Measurements from ENCODE around the gene ICAM3. TPM values are rescaled to one million over a fixed set of nuclear protein-coding genes. Genes with fewer than 3 reads are reported as not detected.
"Not testable (repeated sequence)": the region's sequence is repeated elsewhere in the genome, so short reads cannot be mapped to it uniquely, and the experiment has no call there.

Gene ICAM3
- polyA plus RNA-seq, 10 donors: 4.5 to 15.8 (median 6.0) TPM

DNA sequence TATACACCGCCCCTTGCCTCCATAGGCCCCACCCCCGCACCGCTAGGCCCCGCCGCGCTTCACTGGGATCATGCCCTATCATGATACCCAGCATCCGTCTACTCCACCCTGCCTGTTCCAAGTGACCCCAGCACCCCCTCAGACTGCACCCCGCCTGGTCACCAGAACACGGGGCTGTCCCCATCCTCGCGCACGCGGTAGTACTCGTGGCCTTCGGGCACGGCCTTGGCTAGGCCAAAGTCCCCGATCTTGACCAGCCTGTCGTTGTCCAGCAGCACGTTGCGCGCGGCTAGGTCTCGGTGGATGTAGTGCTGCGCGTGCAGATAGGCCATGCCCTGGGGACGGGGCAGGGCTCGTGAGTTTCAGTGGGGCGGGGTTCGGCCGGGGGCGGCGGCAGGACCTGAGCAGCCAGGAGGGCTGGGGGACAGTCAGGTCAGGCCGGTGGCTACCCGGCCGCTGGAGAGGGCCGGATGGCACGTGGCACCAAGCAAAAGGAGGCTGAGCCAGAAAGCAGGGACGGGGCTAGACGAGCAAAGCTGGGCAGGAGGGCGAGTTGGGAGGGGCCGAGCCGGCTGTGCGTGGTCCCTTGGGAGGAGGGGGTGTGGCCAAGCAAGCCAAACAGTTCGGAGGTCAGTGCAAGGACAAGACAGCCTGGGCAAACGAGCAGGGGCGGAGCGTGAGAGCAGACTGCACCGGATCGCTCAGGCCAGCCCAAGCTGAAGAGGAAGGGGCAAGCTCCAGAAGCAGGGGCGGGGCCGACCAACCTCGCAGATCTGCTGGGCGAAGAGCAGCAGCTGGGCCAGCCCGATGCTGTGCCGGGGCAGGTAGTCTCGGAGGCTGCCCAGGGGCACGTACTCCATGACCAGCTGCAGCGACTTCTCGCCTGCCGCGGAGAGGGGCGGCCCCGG is 13.6 kb upstream of the ICAM3 start:
- peak; percentile 24 to 75 (median 54) for DNase-seq

GRCh38 chr19:10346509-10346908 is 7.1 kb upstream of the ICAM3 start:
- no peak for DNase-seq

- no peak for DNase-seq
These were observed 5.4 kb upstream of the ICAM3 start for GRCh38 chr19:10344780-10345179.

DNA sequence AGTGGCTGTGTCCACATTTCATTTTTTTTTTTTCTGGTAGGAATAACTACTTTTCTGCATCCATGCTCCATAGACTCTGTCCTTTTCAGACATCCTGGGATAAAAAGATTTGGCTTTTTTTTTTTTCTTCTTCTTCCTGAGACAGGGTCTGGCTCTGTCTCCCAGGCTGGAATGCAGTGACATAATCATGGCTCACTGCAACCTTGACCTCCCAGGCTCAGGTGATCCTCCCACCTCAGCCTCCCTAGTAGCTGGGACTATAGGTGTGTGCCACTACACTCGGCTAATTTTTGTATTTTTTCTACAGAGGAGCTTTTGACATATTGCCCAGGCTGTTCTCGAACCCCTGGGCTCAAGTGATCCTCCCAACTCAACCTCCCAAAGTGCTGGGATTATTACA is 4.1 kb upstream of the ICAM3 start:
- DNase-seq: no peak

DNA sequence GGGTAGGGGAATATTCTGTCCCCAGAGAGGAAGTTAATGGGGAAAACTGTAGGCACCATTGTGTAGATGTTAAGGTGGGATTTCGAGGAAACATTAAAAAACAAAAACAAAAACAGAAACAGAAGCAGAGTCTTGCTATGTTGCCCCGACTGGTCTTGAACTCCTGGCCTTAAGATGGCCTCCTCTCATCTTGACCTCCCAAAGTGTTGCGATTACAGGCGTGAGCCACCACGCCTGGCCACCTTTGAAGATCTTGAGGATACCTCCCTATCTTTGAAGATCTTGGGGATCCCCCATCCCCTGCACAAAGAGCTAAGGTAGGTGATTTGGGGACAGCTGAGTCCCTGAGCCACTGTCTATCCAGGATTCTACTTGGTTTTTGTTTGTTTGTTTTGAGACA is 553 bp upstream of the ICAM3 start:
- no peak for DNase-seq

DNA sequence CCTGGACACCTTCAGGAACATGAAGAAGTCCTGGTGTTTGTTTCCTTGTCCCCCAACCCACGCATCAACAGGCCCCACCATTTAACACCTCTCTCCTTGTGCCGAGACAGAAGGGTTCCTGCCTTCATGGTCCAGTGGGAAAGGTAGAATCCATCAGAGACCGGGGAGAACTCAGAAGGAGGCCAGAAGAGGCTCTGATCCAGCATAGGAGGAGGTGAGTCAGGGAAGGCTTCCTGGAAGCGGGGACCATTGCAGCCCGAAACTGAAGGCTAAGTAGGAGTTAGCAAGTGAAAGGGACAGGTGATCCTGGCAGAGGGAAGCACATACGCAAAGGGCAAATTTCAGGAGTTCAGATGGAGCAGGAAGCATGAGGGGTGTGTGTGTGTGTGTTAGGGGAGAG is 484 bp downstream of the ICAM3 start:
- no peak for DNase-seq

DNA sequence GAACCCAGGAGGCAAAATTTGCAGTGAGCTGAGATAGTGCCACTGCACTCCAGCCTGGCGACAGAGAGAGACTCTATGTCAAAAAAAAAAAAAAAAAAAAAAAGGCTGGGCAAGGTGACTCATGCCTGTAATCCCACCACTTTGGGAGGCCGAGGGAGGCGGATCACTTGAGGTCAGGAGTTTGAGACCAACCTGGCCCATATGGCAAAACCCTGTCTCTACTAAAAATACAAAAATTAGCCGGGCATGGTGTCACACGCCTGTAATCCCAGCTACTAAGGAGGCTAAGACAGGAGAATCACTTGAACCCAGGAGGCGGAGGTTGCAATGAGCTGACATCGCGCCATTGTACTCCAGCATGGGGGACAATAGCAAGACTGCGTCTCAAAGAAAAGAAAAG is 2.7 kb downstream of the ICAM3 start:
- DNase-seq: not testable (repeated sequence)

- no peak for DNase-seq
These were observed 4.0 kb downstream of the ICAM3 start for GRCh38 chr19:10335352-10335985.

DNA sequence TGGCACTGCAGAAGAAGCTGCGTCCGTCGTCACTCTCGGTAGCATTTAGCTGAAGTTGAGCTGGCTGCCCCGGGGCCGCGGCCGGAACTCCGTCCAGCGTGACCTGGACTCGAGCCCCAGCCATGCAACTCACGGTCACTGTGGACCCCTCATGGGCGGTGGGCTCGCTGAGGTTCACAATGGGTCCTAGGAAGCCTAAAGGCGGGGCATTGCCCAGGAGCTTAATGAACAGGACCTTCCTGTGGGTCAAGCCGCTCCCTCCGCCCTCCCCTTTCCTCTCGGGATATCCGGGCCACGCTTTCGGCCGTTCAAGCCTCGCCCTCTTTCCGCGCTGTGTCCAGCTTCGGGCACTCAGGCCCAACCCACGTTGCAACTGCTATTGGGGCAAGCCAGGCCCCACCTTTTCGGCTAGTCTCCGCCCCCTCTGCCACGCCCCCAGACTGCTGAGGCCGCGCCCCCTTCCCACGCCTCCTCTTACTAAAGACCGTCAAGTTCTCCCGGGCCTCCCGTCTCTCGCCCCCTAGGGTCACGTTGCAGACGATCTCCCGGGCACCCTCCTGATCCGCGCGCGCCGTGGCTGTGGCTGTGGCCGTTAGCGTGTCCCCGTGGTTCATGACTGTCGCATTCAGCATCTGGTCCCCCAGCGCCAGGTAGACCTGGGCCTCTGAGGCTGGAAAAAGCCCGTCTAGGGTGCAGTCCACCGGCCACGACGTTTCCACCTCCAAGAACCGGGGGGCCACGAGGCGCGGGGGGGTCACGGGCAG is 4.7 kb downstream of the ICAM3 start:
- DNase-seq: peak; percentile 78 to 92 (median 85)

- DNase-seq: no peak
These were observed 5.5 kb downstream of the ICAM3 start for GRCh38 chr19:10333758-10334587.

DNA sequence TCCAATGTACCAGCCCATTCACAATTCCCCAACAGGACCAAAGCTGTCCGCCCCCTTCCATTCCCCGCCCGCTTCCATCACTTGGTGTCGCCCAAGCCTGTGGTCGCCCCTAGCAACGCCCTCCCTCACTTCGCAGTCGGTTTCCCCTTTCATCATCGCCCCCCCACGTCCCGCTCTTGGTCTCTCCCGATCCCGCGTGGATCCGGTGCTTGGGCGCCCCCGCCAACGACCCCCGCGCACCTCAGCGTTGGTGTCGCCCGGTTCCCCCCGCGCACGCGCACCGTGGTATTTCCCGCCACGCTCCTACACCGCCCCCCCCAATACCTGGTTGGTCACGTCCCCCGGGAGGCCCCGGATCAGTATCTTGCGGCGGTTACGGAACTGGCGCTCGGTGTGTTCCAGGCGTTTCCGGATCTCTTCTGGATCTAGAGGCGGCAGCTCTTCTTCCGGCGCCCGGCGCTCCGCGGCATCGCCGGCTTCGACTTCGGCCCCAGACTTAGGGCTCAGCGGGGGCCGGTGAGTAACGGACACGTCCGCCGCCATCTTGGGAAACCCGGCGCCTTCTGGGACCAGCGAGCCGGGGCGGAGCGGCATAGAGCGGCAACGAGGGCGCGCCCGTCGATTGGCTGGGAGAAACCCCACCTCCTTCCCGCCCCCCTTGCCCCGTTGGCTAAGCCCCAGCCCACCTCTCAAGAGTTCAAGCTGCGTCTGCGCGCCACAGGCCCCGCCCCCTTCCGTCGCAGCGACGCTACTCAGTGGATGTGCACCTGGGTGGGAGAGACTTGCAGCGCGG is 6.3 kb downstream of the ICAM3 start, which contains the start of gene RAVER1:
RAVER1 (minus strand) TSS at position 565 of the 793 bp plus-strand sequence; CDS start at position 543, 22 bp downstream.
- DNase-seq: peak; percentile 98 to 99 (median 98)

GRCh38 chr19:10332158-10332964 is 7.1 kb downstream of the ICAM3 start:
- DNase-seq: no peak

DNA sequence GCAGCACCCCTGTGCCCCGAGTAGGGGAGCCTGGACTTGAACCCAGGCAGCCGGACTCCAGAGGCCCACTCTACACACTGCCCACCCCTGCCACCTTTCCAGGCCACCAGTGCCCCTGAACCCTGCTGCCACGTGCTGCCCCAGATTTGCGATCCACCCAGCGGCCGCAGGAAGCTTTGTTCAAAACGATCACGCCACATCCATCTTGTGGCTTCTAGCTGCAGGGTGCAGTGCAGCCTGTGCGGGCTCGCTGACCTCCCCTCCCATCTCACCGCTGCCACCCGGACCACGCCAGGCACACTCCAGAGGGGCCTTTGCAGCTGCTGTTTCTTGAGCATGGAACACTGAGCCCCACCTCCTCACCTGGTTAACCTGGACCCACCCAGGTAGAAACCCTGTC is 9.9 kb downstream of the ICAM3 start:
- DNase-seq: no peak

GRCh38 chr19:10328558-10329429 is 10.6 kb downstream of the ICAM3 start:
- DNase-seq: no peak

- no peak for DNase-seq
These were observed 11.6 kb downstream of the ICAM3 start for GRCh38 chr19:10327793-10328192.

- no peak for DNase-seq
These were observed 13.7 kb downstream of the ICAM3 start for GRCh38 chr19:10325732-10326131.

GRCh38 chr19:10321874-10322835 is 17.3 kb downstream of the ICAM3 start:
- DNase-seq: no peak

All from muscle of back (tissue), 11 donors.